Activated CD4-positive, alpha-beta T cell treated with anti-CD3 and anti-CD28 coated beads for 36 hours (primary cell): Measurements from ENCODE around the gene OR6C76. TPM values are rescaled to one million over a fixed set of nuclear protein-coding genes. Genes with fewer than 3 reads are reported as not detected.
"Not testable (repeated sequence)": the region's sequence is repeated elsewhere in the genome, so short reads cannot be mapped to it uniquely, and the experiment has no call there.

ENCODE experiments used
- ATAC-seq: fragments of 200-7000 bp; cut with Tn5 transposase; one replicate; pipeline ENCODE4 v1.10.0; 2021; ENCODE audit warnings: mild to moderate bottlenecking, moderate library complexity
- CTCF ChIA-PET: fragments of 350-600 bp; sonication (Branson Sonifier 250); formaldehyde crosslinking; loops from one replicate; lab custom pipeline; 2021; ENCODE audit warnings: antibody characterized with exemption; lab: Charles Lee
- POLR2A ChIA-PET: fragments of 350-600 bp; sonication (Branson Sonifier 250); formaldehyde crosslinking; loops from one replicate; lab custom pipeline; 2021; ENCODE audit warnings: antibody characterized with exemption, inconsistent platforms; lab: Charles Lee
- DNase-seq: peaks from one replicate; pipeline ENCODE4 v3.0.0-alpha.2; 2020
- H3K27ac Mint-ChIP-seq: one replicate; pipeline ENCODE4 v1.8.0; 2021; ENCODE audit warnings: mixed read lengths
- H3K27me3 Mint-ChIP-seq: one replicate; pipeline ENCODE4 v1.8.0; 2021; ENCODE audit warnings: mixed read lengths
- H3K36me3 Mint-ChIP-seq: one replicate; pipeline ENCODE4 v1.8.0; 2021; ENCODE audit warnings: low read depth, mixed read lengths
- H3K4me1 Mint-ChIP-seq: one replicate; pipeline ENCODE4 v1.8.0; 2021; ENCODE audit warnings: mixed read lengths
- H3K4me3 Mint-ChIP-seq: one replicate; pipeline ENCODE4 v1.8.0; 2021; ENCODE audit warnings: mild to moderate bottlenecking, moderate library complexity, mixed read lengths
- H3K9me3 Mint-ChIP-seq: one replicate; pipeline ENCODE4 v1.8.0; 2021; ENCODE audit warnings: low read depth, mixed read lengths
- intact Hi-C, 2 experiments: fragments of 100-400 bp; cut with DNase I in 1 of 2; cut with micrococcal nuclease in 1 of 2; formaldehyde crosslinking; loops; one replicate each; pipeline versions ENCODE4 v1.14.2 to v1.15.1; 2022 to 2024; cut with DNase I, micrococcal nuclease
- total RNA-seq, 2 experiments: library from RNA; stranded (reverse); gene quantifications; one replicate each; pipeline ENCODE4 v1.2.3, GENCODE V29; 2021

OR6C76 gene
- total RNA-seq, 2 experiments from 2014 or later, result not detected

GRCh38 chr12:55416961-55417360 is 9.1 kb upstream of the OR6C76 start:
- ChIA-PET POLR2A (no interaction called here), CTCF (no interaction called here)
- H3K4me3 Mint-ChIP-seq, result no peak overlapping the region
- H3K27me3 Mint-ChIP-seq, result peaks cover 46% of the 10 kb centered on the region
- intact Hi-C loops, result no loop called here
- H3K4me1 Mint-ChIP-seq, result peaks cover 6% of the 10 kb centered on the region
- no peak overlapping the region for H3K27ac Mint-ChIP-seq
- ATAC-seq (no peak), DNase-seq (no peak)
- H3K36me3 Mint-ChIP-seq, result no peaks in the 10 kb centered on the region
- H3K9me3 Mint-ChIP-seq, result no peaks in the 10 kb centered on the region

GRCh38 chr12:55420307-55420962 is 5.6 kb upstream of the OR6C76 start:
- Mint-ChIP-seq H3K36me3 (no peaks in the 10 kb centered on the region), H3K27ac (no peak overlapping the region), H3K4me3 (no peak overlapping the region), H3K27me3 (peaks cover 36% of the 10 kb centered on the region), H3K9me3 (no peaks in the 10 kb centered on the region), H3K4me1 (peaks cover 2% of the 10 kb centered on the region)
- no peak for DNase-seq
- POLR2A ChIA-PET, result no interaction called here
- ATAC-seq, result no peak
- CTCF ChIA-PET, result interaction anchor here (1.3 kb wide), 1 partner anchor 236 kb away, joined by 4 read pairs; no protein-coding TSS in a partner anchor
- intact Hi-C loops, result no loop called here

GRCh38 chr12:55428331-55429243 is 2.5 kb downstream of the OR6C76 start:
- intact Hi-C loops, result no loop called here
- H3K36me3 Mint-ChIP-seq, result no peaks in the 10 kb centered on the region
- ChIA-PET CTCF (interaction anchor here (0.9 kb wide), 1 partner anchor 228 kb away, joined by 3 read pairs; no protein-coding TSS in a partner anchor), POLR2A (no interaction called here)
- DNase-seq (no peak), ATAC-seq (no peak)
- no peak overlapping the region for H3K4me3 Mint-ChIP-seq
- H3K27ac Mint-ChIP-seq, result no peak overlapping the region
- H3K4me1 Mint-ChIP-seq, result no peaks in the 10 kb centered on the region
- peaks cover 11% of the 10 kb centered on the region for H3K27me3 Mint-ChIP-seq
- H3K9me3 Mint-ChIP-seq, result no peaks in the 10 kb centered on the region

- CTCF ChIA-PET, H3K4me3 Mint-ChIP-seq, DNase-seq, H3K27ac Mint-ChIP-seq, POLR2A ChIA-PET, intact Hi-C loops, H3K36me3 Mint-ChIP-seq, ATAC-seq, H3K4me1 Mint-ChIP-seq: not testable (repeated sequence)
- Mint-ChIP-seq H3K27me3 (peaks cover 10% of the 10 kb centered on the region), H3K9me3 (peaks cover 18% of the 10 kb centered on the region)
Observed at GRCh38 chr12:55441233-55441632, 15.2 kb downstream of the OR6C76 start.

GRCh38 chr12:55443776-55444175 is 17.7 kb downstream of the OR6C76 start, which contains the start of gene OR6C2:
OR6C2 (plus strand) TSS chr12:55444076; CDS start chr12:55452214, 8,138 bp downstream.
- ChIA-PET CTCF (interaction anchor here (0.5 to 0.9 kb wide), 3 partner anchors 70 to 212 kb away, joined by 3 read pairs; no protein-coding TSS in a partner anchor), POLR2A (no interaction called here)
- DNase-seq, result no peak
- peaks cover 2% of the 10 kb centered on the region for H3K36me3 Mint-ChIP-seq
- peaks cover 9% of the 10 kb centered on the region for H3K27me3 Mint-ChIP-seq
- ATAC-seq, result no peak
- no peaks in the 10 kb centered on the region for H3K4me1 Mint-ChIP-seq
- no peak within 1 kb of the TSS for H3K27ac Mint-ChIP-seq
- intact Hi-C loops, result no loop called here
- peaks cover 18% of the 10 kb centered on the region for H3K9me3 Mint-ChIP-seq
- H3K4me3 Mint-ChIP-seq, result no peak within 1 kb of the TSS

- no peaks in the 10 kb centered on the region for H3K4me1 Mint-ChIP-seq
- no peak for ATAC-seq
- POLR2A ChIA-PET, result no interaction called here
- intact Hi-C loops, result no loop called here
- peaks cover 11% of the 10 kb centered on the region for H3K9me3 Mint-ChIP-seq
- peaks cover 9% of the 10 kb centered on the region for H3K27me3 Mint-ChIP-seq
- no peak overlapping the region for H3K27ac Mint-ChIP-seq
- CTCF ChIA-PET, result interaction anchor here (1.0 kb wide), 1 partner anchor 141 kb away, joined by 3 read pairs; no protein-coding TSS in a partner anchor
- H3K36me3 Mint-ChIP-seq, result peaks cover under 1% of the 10 kb centered on the region
- DNase-seq, result no peak
- H3K4me3 Mint-ChIP-seq, result no peak overlapping the region
Observed at GRCh38 chr12:55445357-55445756, 19.3 kb downstream of the OR6C76 start.

GRCh38 chr12:55446326-55446725 is 20.3 kb downstream of the OR6C76 start:
- no peaks in the 10 kb centered on the region for H3K36me3 Mint-ChIP-seq
- no peak overlapping the region for H3K27ac Mint-ChIP-seq
- H3K4me1 Mint-ChIP-seq, result no peaks in the 10 kb centered on the region
- intact Hi-C loops, result no loop called here
- DNase-seq (no peak), ATAC-seq (no peak)
- H3K27me3 Mint-ChIP-seq, result peaks cover 9% of the 10 kb centered on the region
- CTCF ChIA-PET, result no interaction called here
- H3K4me3 Mint-ChIP-seq, result no peak overlapping the region
- peaks cover 3% of the 10 kb centered on the region for H3K9me3 Mint-ChIP-seq
- POLR2A ChIA-PET, result no interaction called here

- H3K27ac Mint-ChIP-seq, result no peak overlapping the region
- POLR2A ChIA-PET, result no interaction called here
- no peaks in the 10 kb centered on the region for H3K36me3 Mint-ChIP-seq
- H3K4me1 Mint-ChIP-seq, result no peaks in the 10 kb centered on the region
- ATAC-seq (no peak), DNase-seq (no peak)
- CTCF ChIA-PET, result no interaction called here
- intact Hi-C loops, result no loop called here
- no peaks in the 10 kb centered on the region for H3K9me3 Mint-ChIP-seq
- H3K27me3 Mint-ChIP-seq, result peaks cover 22% of the 10 kb centered on the region
- H3K4me3 Mint-ChIP-seq, result no peak overlapping the region
Observed at GRCh38 chr12:55448825-55449224, 22.8 kb downstream of the OR6C76 start.

GRCh38 chr12:55464926-55465325 is 38.9 kb downstream of the OR6C76 start:
- ATAC-seq, POLR2A ChIA-PET, CTCF ChIA-PET, H3K9me3 Mint-ChIP-seq, H3K36me3 Mint-ChIP-seq, H3K4me3 Mint-ChIP-seq, intact Hi-C loops, DNase-seq, H3K27ac Mint-ChIP-seq, H3K4me1 Mint-ChIP-seq: not testable (repeated sequence)
- H3K27me3 Mint-ChIP-seq, result peaks cover 21% of the 10 kb centered on the region

- Mint-ChIP-seq H3K27ac (no peak overlapping the region), H3K4me3 (no peak overlapping the region), H3K36me3 (no peaks in the 10 kb centered on the region), H3K4me1 (no peaks in the 10 kb centered on the region), H3K9me3 (no peaks in the 10 kb centered on the region), H3K27me3 (peaks cover 13% of the 10 kb centered on the region)
- DNase-seq, result no peak
- CTCF ChIA-PET, result no interaction called here
- no peak for ATAC-seq
- POLR2A ChIA-PET, result no interaction called here
- intact Hi-C loops, result no loop called here
Observed at GRCh38 chr12:55467836-55468235, 41.8 kb downstream of the OR6C76 start.

- H3K27me3 Mint-ChIP-seq, result peaks cover 10% of the 10 kb centered on the region
- intact Hi-C loops, result no loop called here
- DNase-seq (no peak), ATAC-seq (no peak)
- no peak overlapping the region for H3K4me3 Mint-ChIP-seq
- ChIA-PET CTCF (interaction anchor here (1.2 kb wide), 1 partner anchor 14 kb away, joined by 4 read pairs; no protein-coding TSS in a partner anchor), POLR2A (no interaction called here)
- H3K9me3 Mint-ChIP-seq, result no peaks in the 10 kb centered on the region
- no peaks in the 10 kb centered on the region for H3K36me3 Mint-ChIP-seq
- H3K4me1 Mint-ChIP-seq, result no peaks in the 10 kb centered on the region
- no peak overlapping the region for H3K27ac Mint-ChIP-seq
Observed at GRCh38 chr12:55469291-55469690, 43.2 kb downstream of the OR6C76 start.
